Activated T-cell treated with anti-CD3 and anti-CD28 coated beads for 1 hour (primary cell): ENCODE measurements around the gene TMIGD3.

Experiments
- DNase-seq: peaks from one replicate; pipeline ENCODE4 v3.0.0-alpha.2; 2020; ENCODE audit warnings: low read depth

Gene TMIGD3

GRCh38 chr1:111507411-111508201 is 4.2 kb upstream of the TMIGD3 start:
- peak; percentile 30 for DNase-seq

DNA sequence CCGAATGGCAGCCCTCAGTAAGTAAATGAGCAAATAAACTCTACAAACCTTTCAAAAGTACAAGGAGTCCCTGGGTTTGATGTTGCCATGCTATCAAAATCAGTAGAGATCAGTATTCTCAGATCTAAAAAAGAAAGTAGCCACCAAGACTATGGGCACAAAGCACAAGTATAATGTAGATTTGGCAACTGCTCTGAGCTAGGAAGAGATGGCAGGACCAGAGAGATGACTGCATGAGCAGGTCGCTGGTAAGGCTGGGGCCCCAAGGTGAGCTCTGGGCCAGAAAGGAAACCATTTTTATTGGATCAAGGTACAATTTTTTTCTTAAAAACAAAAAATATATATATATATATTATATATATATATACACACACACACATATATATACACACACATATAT is 3.1 kb upstream of the TMIGD3 start:
- no peak for DNase-seq

- DNase-seq, result no peak
Measured at GRCh38 chr1:111505641-111506119, 2.2 kb upstream of the TMIGD3 start.

DNA sequence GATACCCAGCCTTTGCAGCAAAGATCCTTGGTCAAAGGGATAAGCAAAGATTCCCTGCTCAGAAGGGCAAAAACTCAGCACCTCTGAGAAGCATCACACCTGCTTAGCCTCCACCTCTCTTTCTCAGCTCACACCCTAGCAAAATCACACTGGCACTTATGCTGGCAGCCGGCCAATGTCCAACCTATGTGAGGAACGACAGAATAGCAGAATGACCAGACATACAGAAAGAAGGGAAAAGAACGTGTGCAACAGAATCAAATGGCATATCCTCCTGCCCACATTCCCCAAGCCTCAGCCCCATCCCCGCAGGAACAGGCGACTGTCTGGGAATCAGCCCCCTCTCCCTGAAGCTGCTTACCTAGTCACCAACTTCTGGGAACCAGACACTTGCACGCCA is 664 bp upstream of the TMIGD3 start:
- DNase-seq, result no peak

DNA sequence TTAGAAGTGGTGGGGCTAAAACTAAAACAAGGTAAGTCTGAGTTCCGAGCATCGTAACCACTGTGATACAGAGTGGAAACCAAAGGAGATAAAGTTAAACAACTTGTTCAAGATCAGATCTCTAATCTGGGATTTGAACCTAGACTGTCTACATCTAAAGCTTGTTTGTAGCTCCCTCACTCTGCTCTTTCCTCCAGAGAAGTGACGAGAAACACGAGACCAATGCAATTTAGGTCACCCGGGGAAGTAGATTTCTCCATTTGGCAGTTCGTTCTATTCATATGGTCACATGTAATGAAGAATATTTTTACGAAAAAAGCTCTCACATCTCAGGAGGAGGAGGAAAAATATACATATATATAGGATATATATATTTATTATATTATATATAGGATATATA is 1.8 kb downstream of the TMIGD3 start:
- DNase-seq, result no peak

DNA sequence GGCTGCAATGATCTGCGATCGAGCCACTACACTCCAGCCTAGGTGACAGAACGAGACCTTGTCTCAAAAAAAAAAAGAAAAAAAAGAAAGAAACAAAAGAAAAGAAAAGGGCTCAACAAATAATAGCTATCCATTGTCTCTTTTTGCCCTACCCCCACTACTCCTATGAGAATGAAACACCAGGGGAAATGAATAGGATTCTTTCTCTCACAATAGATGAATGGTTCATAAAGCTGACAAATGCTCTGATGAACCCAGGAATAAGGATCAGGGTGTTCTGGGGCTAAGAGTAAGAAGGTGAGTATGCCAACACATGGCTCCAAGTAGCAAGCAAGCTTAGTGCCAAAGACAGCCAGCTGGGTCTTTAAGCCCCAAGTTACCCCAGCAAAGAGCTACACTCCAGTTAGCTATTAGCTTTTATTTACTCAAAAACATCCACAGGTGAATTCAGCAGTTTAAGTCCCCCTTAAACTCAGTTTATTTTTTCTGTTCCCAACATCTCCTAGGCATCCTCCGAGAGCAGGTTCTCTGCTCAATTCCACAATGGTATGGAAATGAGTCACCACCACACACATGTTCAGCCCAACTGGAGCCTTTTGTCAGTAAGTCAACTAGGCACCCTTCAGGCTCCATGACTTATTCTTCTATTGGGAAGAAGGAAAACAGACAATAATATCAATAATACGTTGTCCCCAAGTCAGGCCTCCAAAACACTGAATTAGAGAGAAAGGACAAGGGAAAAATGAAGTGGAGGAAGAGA is 4.2 kb downstream of the TMIGD3 start:
- DNase-seq, result no peak

GRCh38 chr1:111497592-111497991 is 5.8 kb downstream of the TMIGD3 start:
- DNase-seq, result no peak

- DNase-seq, result no peak
Measured at GRCh38 chr1:111496398-111496797, 7.0 kb downstream of the TMIGD3 start.

DNA sequence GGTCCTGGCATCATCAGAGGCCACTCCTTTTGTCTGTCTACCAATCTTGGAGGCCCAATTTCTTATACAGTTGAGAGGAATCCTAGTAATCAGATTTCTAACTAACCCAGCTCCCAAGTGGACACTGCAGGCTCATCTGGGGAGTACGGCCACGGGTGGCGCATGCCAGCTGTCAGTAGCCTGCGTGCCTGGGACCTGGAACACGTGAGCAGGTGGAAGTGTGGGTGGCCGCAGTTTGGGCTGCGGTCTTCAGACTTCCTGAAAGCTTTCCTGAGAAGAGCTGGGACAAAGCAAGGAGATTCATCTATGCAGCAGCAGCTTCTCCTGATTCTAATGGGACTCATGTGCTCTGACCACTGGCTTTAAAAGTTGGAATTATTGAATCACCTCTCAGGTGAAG is 12.4 kb downstream of the TMIGD3 start:
- no peak for DNase-seq

DNA sequence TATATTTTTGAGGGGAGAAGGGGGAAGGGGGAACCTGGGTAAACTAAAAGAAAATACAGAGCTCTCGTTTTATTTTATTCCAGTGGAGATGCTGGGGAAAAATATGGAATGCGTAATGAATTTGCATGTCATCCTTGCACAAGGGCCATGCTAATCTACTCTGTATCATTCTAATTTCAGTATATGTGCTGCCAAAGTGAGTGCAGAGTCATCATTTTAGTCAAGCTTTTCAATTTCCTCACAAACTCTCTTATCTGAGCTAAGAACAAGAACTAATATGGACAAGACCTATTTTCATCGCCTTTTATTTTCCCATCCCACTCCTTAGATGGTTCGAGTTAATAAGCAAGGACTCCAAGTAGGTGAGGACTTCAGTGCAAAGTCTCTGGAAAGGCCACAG is 13.2 kb downstream of the TMIGD3 start:
- no peak for DNase-seq

DNA sequence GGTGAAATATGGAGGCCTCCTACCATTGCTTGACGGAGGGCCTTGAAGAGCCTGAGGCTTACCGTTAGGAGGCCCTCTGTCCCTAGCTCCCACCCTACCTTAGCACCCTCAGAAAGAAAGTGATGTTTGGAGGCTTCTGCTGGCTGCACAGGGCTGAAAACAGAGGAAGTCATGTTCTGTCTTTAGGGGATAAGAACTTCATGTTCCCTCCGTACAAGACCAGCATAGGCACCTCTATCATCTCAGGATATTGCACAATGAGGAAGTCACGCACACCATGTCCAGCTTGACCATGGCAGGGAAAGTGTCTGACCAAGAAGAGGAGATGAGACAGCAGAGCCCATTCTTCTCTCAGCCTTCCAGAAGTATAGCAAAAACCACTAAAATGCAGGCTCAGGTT is 13.8 kb downstream of the TMIGD3 start:
- DNase-seq, result no peak

GRCh38 chr1:111488669-111489068 is 14.8 kb downstream of the TMIGD3 start:
- DNase-seq, result no peak

- DNase-seq, result no peak
Measured at GRCh38 chr1:111487133-111487532, 16.3 kb downstream of the TMIGD3 start.

- no peak for DNase-seq
Measured at GRCh38 chr1:111486431-111486830, 17.0 kb downstream of the TMIGD3 start.

DNA sequence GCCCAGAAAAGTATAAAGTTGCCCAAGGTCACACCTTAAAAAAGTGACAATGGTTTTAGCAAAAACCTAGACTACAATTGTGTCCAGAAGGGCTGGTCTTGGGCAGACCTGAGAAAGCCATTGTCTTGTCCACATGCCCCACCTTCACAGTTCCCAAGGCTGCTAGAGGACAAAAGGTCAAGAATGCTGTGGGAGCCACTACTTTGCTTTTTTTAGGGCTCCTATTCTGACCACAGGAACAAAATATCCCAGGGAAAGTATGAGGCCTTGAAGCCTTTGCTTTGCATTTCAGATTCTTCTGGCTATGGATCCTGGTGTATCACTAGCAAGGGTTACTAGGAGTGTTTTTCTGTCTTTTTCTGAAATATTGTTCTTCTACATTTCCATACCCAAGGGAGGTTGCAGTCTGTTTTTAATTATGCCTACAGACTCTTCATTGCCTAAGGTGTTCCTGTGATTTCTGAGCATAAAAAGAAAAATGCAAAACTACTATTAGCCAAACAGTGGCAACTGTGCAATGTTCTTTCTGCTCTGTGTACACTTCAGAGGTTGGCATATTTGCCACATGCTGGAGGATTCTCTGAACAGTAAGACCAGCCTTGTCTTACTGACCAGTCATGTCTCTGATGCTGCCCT is 18.9 kb downstream of the TMIGD3 start:
- DNase-seq, result no peak

DNA sequence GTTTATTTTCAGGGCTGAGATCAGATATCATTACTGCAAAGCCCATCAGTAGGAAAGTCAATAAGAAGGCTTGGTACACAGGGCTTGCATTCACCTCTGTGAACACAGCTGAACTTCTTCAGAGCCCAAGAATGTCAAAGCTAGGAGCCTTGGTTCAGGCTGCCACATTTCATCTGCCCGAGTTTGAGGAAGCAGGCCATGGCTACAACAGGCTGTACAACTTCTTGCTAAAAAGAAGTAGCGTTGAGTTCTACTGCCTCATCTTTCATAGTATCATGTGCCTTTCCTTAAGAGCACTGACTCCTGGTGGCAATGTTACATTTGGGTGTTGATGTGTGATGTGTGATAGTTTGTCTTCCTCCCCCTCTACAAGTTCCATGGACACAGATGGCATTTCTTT is 19.6 kb downstream of the TMIGD3 start:
- no peak for DNase-seq

- no peak for DNase-seq
Measured at GRCh38 chr1:111483166-111483565, 20.3 kb downstream of the TMIGD3 start.

DNA sequence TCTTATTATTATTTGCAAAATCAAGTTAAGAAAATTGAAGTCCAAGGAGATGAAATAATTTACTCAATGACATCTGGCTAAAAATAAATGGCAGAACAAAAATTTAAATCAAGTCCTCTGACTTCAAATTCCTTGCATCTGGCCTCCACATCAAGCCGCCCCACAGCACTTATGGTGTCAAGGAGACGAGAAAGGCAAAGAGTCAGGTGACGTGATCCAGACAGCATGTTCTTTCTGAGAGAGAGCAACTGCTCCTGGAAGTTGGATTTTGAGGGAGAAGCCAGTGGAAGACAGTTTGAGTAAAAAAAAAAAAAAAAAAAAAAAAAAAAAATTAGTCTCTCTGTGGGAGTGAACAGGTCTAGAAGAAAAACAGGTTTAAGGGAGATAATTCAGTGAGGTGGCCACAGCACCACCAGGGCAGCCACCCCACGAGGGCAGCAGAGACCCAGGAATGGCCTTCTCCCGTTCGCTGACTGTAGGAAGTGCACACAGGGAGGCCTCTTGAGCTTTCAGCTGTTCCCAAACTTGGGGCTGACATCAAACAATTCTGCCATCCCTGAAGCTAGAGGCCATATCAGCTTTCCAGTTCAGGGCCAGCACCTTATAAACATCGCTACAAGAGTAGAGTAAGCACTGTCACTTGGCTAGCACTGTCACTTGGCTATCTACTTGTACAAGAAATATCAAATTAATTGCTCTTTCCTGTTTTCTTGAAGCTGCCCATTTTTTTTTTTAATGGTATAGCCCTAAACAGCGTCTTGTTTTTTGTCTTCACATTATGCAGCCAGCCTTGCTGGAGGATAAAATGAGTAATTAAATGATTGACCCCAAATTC is 21.8 kb downstream of the TMIGD3 start:
- DNase-seq, result peak; percentile 34

GRCh38 chr1:111480674-111481073 is 22.8 kb downstream of the TMIGD3 start:
- DNase-seq, result no peak

GRCh38 chr1:111476761-111477309 is 26.6 kb downstream of the TMIGD3 start:
- DNase-seq, result peak; percentile 7

GRCh38 chr1:111476214-111476613 is 27.2 kb downstream of the TMIGD3 start:
- no peak for DNase-seq

DNA sequence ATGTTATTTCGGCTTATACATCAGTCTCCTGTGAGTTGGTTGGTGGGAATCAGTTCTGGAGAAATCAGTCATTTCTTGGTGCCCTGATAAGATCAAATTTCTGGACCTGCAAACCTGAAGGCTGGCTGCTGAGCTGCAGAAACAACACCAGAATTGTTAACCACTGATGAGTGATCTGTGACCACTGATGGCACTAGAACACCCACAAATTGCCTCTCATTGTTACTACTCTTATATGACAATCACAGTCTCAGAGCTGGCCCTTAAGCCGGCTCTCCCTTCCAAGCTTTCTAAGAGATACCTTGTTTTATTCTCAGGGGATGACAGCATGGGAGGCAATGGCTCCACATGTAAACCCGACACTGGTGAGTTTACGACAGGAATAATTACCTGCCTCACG is 27.7 kb downstream of the TMIGD3 start:
- DNase-seq, result no peak
